Measurements from ENCODE around the gene GAREM1.

GAREM1 gene

DNA sequence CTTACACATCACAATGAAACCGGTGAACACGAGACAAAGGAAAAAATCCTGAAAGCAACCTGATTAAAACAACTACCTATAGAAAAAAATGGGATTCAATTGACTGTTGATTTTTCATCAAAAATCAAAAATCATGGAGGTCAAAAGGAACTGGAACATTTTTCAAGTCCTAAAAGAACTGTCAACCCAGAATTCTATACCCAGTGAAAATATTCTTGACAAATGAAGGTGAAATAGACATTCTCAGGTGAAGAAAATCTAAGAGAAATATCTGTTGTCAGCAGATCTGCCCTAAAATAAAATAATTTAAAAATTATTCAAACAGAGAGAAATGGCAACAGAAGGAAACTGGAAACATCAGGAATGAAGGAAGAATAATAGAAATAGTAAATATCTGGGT, 38.9 kb downstream of the GAREM1 start:
- TF ChIP-seq, protein P1, sequence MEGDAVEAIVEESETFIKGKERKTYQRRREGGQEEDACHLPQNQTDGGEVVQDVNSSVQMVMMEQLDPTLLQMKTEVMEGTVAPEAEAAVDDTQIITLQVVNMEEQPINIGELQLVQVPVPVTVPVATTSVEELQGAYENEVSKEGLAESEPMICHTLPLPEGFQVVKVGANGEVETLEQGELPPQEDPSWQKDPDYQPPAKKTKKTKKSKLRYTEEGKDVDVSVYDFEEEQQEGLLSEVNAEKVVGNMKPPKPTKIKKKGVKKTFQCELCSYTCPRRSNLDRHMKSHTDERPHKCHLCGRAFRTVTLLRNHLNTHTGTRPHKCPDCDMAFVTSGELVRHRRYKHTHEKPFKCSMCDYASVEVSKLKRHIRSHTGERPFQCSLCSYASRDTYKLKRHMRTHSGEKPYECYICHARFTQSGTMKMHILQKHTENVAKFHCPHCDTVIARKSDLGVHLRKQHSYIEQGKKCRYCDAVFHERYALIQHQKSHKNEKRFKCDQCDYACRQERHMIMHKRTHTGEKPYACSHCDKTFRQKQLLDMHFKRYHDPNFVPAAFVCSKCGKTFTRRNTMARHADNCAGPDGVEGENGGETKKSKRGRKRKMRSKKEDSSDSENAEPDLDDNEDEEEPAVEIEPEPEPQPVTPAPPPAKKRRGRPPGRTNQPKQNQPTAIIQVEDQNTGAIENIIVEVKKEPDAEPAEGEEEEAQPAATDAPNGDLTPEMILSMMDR (IDR thresholded peaks at IDR 0.05; ENCODE audit: extremely low read depth, insufficient read depth, missing control alignments) = no peak
- DNase-seq (ENCODE audit: low spot score) = no peak
- in situ Hi-C loops (cut with MboI; ENCODE audit: low pct_unique_long_range_greater_than_20kb, low sequenced_read_pairs, unreplicated experiment) = no loop called here

DNA sequence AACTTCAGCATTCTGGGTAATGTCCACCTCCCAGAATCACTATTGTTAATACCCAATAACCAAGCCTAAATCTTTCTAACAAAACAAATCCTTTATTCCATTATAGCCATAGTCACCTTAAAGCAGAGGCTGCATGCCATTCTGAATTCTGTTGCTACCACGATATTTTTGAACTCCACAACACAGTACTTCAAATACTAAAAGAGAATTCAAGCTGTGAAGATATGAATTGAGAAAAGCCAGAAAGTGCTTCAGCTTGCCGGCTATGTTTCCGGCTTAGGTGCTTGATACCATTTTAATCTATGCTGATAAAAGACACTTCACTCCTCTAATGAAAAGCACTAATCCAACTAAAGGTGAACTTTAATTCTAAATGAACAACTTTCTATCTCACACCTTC, 41.3 kb downstream of the GAREM1 start:
- in situ Hi-C loops (cut with MboI; ENCODE audit: low pct_unique_long_range_greater_than_20kb, low sequenced_read_pairs, unreplicated experiment) = no loop called here
- DNase-seq (ENCODE audit: low spot score) = no peak
- TF ChIP-seq, protein P1 (IDR thresholded peaks at IDR 0.05; ENCODE audit: extremely low read depth, insufficient read depth, missing control alignments) = no peak

DNA sequence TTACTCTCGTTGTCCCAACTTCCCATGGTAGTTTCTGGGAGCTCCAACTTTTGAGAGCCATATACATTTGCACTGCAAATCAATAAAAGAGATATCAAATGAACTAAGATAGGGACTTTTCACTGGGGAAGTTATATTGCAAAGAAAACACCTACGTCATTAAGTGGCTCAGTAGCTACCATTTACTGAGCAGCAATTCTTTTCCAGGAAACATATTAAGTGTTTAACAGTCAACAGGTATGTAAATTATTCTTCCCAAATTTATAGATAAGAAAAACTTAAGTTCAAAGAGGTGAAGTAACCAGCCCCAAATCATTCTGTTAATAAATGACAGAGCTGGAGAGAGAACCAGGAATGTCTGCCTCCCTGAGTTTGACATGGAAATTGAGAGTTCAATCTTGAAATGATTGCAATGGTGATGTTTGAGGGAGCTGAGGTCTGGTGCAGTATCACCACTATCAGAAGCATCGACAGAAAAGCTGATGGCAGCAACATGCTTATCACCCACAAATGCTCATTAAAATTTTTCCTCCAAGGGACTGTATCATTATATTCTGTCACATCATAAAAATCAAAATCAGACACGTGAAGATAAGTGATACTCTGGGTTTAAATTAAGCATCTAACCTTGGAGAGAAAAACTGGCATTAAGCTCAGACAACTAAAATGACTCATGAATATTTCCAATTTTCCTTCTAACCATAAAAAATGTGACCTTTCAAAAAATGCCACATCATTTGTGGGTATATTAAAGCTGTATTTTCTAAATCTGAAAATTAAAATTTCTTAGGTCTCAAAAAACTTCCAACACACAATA, 43.4 kb downstream of the GAREM1 start:
- in situ Hi-C loops (cut with MboI; ENCODE audit: low pct_unique_long_range_greater_than_20kb, low sequenced_read_pairs, unreplicated experiment) = no loop called here
- DNase-seq (ENCODE audit: low spot score) = no peak

DNA sequence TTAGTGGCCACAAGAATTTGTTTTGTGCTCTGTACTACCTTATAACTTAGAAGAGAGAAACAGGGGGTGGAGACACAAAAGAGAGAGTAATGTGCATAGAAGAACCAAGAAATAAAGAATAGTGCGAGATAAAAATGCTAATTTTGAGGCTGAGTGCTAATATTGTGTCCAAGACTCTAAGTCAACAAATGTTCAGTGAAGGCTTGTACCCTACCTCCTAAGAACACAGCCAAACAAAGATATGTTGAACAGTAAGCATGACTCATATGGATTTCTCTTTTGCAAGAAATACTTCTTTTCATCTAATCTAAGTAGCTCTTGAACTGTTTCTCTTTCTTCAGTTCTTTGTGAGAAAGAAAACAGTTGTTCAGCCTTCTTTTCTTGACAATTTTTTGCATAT, 45.2 kb downstream of the GAREM1 start:
- in situ Hi-C loops (cut with MboI; ENCODE audit: low pct_unique_long_range_greater_than_20kb, low sequenced_read_pairs, unreplicated experiment) = no loop called here
- DNase-seq (ENCODE audit: low spot score) = no peak
- TF ChIP-seq, protein P1 (IDR thresholded peaks at IDR 0.05; ENCODE audit: extremely low read depth, insufficient read depth, missing control alignments) = no peak

More for the DNA sequence above, 43.4 kb downstream of the GAREM1 start:
- TF ChIP-seq, protein P1 (IDR thresholded peaks at IDR 0.05; ENCODE audit: extremely low read depth, insufficient read depth, missing control alignments) = no peak

DNA sequence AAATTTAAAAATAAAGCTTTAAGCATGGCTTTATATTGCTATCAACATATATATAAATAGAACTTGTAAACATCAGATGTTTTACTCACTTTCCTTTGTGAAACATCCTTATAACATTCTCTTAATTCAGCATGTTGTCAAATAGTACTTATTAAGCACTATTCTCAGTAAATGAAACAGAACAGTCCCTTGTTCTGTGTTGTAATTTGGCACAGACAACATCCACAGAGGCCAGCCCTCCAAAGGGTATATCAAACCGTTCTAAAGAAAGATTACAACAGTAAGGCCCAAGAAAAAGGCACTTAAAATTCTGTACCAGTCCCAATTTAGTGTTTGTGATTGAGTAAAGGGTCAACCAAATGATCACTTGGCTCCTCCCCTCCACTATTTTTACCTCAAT, 46.0 kb downstream of the GAREM1 start:
- DNase-seq (ENCODE audit: low spot score) = no peak
- TF ChIP-seq, protein P1 (IDR thresholded peaks at IDR 0.05; ENCODE audit: extremely low read depth, insufficient read depth, missing control alignments) = no peak
- in situ Hi-C loops (cut with MboI; ENCODE audit: low pct_unique_long_range_greater_than_20kb, low sequenced_read_pairs, unreplicated experiment) = no loop called here

DNA sequence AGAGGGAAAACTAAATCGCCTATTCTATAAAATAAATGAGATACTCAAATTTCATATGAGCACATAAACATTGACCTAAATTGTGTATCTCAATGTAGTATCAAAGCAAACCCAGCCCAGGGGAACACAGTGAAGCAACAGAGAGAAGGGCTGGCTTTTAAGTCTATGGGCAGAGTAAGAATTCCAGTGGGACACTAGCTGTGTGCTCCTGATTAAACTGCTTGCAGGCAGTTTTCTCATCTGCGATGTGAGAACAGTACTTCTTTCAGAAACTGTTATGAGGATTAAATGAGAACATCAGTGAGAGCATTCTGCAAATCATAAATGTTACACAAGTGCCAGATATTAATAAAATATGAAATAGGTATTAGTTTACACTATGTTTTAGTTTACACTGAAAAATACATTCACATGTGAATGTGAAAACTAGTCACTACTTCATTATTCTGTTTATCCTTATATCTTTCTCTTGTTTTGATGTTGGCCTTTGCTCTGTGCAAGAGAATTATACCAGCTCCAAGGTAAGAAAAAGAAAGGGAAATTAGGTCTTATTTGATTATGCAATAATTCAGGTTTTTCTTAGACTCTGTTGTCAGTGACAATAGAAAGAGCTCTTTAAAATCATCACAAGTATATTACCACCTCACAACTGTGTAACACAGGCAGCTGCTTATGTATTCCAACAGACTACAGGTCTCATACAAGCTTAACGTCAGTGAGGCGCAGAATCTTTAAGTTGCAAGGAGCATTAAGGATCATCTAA, 47.5 kb downstream of the GAREM1 start:
- in situ Hi-C loops (cut with MboI; ENCODE audit: low pct_unique_long_range_greater_than_20kb, low sequenced_read_pairs, unreplicated experiment) = no loop called here

More for the DNA sequence above, 47.5 kb downstream of the GAREM1 start:
- DNase-seq (ENCODE audit: low spot score) = no peak
- TF ChIP-seq, protein P1 (IDR thresholded peaks at IDR 0.05; ENCODE audit: extremely low read depth, insufficient read depth, missing control alignments) = no peak

All from GM13977 (cell line).